HG03342 (cell line): ENCODE data around the gene AVP.
"Not testable (repeated sequence)": the region's sequence is repeated elsewhere in the genome, so short reads cannot be mapped to it uniquely, and the experiment has no call there.

Experiments used
- ATAC-seq: cut with Tn5 transposase; IDR thresholded peaks from one replicate; pipeline ENCODE4 v1.9.1; 2021; ENCODE audit warnings: mild to moderate bottlenecking, moderate library complexity; ENCODE audit not compliant: unreplicated experiment

The AVP gene

GRCh38 chr20:3084986-3085360 is 449 bp upstream of the AVP start:
- ATAC-seq: no peak

GRCh38 chr20:3082955-3083952 is 1.3 kb downstream of the AVP start:
- no peak for ATAC-seq

- ATAC-seq: no peak
Measured at GRCh38 chr20:3082306-3082951, 2.1 kb downstream of the AVP start.

GRCh38 chr20:3081641-3082040 is 2.9 kb downstream of the AVP start:
- ATAC-seq: no peak

GRCh38 chr20:3080939-3081388 is 3.6 kb downstream of the AVP start:
- ATAC-seq: no peak

- no peak for ATAC-seq
Measured at GRCh38 chr20:3077618-3078134, 6.8 kb downstream of the AVP start.

GRCh38 chr20:3075315-3075714 is 9.2 kb downstream of the AVP start:
- not testable (repeated sequence) for ATAC-seq

GRCh38 chr20:3074812-3075211 is 9.7 kb downstream of the AVP start:
- ATAC-seq: no peak

- not testable (repeated sequence) for ATAC-seq
Measured at GRCh38 chr20:3073251-3073643, 11.3 kb downstream of the AVP start.

GRCh38 chr20:3072530-3073250 is 11.8 kb downstream of the AVP start:
- no peak for ATAC-seq

GRCh38 chr20:3071610-3072529 is 12.7 kb downstream of the AVP start, which contains the start of gene OXT:
TSS of gene OXT (plus strand) at chr20:3071620. CDS start at chr20:3071656, 36 bp downstream.
- ATAC-seq: no peak

- ATAC-seq: no peak
Measured at GRCh38 chr20:3071266-3071609, 13.3 kb downstream of the AVP start.

GRCh38 chr20:3070725-3071124 is 13.8 kb downstream of the AVP start:
- no peak for ATAC-seq

- no peak for ATAC-seq
Measured at GRCh38 chr20:3068986-3069900, 15.3 kb downstream of the AVP start.

GRCh38 chr20:3068075-3068474 is 16.4 kb downstream of the AVP start:
- ATAC-seq: no peak

- ATAC-seq: no peak
Measured at GRCh38 chr20:3067139-3068014, 17.1 kb downstream of the AVP start.

- ATAC-seq: not testable (repeated sequence)
Measured at GRCh38 chr20:3064119-3064518, 20.4 kb downstream of the AVP start.

- ATAC-seq: no peak
Measured at GRCh38 chr20:3059489-3059888, 25.0 kb downstream of the AVP start.
